Body of pancreas (tissue), 4 donors: ENCODE measurements around the gene CRHR2. TPM values are rescaled to one million over a fixed set of nuclear protein-coding genes. Genes with fewer than 3 reads are reported as not detected.

Experiments
- ATAC-seq: fragments of 150-250 bp; one replicate; pipeline ENCODE4 v1.9.1; 2016
- DNase-seq, 4 donors: peaks; one replicate each; pipeline ENCODE4 v3.0.0-alpha.2; 2019
- H3K27ac ChIP-seq, 4 donors: fragments of 200-600 bp; sonication (generic); 1 replicate in 3 of 4; 2 replicates in 1 of 4; pipeline versions ENCODE4 v1.5.1 to v1.6.1; 2016 to 2019; ENCODE audit warnings: mild to moderate bottlenecking in 1 of 4, mixed read lengths in 1 of 4, moderate library complexity in 1 of 4
- H3K27me3 ChIP-seq, 2 donors: fragments of 200-600 bp; sonication (generic); one replicate each; pipeline ENCODE4 v1.6.0; 2016; ENCODE audit warnings: mild to moderate bottlenecking in 1 of 2
- H3K36me3 ChIP-seq, 2 donors: fragments of 200-600 bp; sonication (generic); replicated peaks in 1 of 2; 2 replicates each; pipeline ENCODE4 v1.5.1; 2016; ENCODE audit warnings: low read depth in 2 of 2; ENCODE audit not compliant: insufficient read depth in 1 of 2
- H3K4me1 ChIP-seq: fragments of 200-600 bp; sonication (generic); one replicate; pipeline ENCODE4 v1.6.0; 2016
- H3K4me3 ChIP-seq, 2 donors: fragments of 200-600 bp; sonication (generic); 1 replicate in 1 of 2; 2 replicates in 1 of 2; pipeline ENCODE4 v1.5.1; 2016 to 2019
- H3K9me3 ChIP-seq, 3 donors: fragments of 200-600 bp; sonication (generic); 1 replicate in 2 of 3; 2 replicates in 1 of 3; pipeline ENCODE4 v1.5.1; 2016
- POLR2A ChIP-seq, 3 donors: fragments of 450-650 bp; IDR thresholded peaks; one replicate each; pipeline ENCODE4 v1.6.1; 2016; ENCODE audit warnings: antibody characterized with exemption in 3 of 3, mild to moderate bottlenecking in 2 of 3
- WGBS, 2 donors: methylation state at CpG; one replicate each; pipeline ENCODE4 v1.1.5; 2017; 5-methylcytosine and 5-hydroxymethylcytosine counted together
- intact Hi-C: fragments of 100-400 bp; cut with DNase I; formaldehyde crosslinking; loops from one replicate; pipeline ENCODE4 v1.15.1; 2023
- total RNA-seq, 2 donors: library from RNA; depleted of rRNA; stranded (reverse); fragments of >200 nt; gene quantifications; one replicate each; pipeline ENCODE4 v1.1.0, GENCODE V29; 2016
- TF ChIP-seq, protein P1 (sequence below), 7 experiments: fragments of 450-650 bp in 4 of 7; fragments of 200-600 bp in 3 of 7; sonication (generic) in 3 of 7; IDR thresholded peaks; one replicate each; pipeline ENCODE4 v1.5.1; 2016 to 2019; ENCODE audit warnings: antibody characterized with exemption in 7 of 7

The CRHR2 gene
- total RNA-seq, 2 donors from 2014 or later: 0.33 to 4.7 TPM

DNA sequence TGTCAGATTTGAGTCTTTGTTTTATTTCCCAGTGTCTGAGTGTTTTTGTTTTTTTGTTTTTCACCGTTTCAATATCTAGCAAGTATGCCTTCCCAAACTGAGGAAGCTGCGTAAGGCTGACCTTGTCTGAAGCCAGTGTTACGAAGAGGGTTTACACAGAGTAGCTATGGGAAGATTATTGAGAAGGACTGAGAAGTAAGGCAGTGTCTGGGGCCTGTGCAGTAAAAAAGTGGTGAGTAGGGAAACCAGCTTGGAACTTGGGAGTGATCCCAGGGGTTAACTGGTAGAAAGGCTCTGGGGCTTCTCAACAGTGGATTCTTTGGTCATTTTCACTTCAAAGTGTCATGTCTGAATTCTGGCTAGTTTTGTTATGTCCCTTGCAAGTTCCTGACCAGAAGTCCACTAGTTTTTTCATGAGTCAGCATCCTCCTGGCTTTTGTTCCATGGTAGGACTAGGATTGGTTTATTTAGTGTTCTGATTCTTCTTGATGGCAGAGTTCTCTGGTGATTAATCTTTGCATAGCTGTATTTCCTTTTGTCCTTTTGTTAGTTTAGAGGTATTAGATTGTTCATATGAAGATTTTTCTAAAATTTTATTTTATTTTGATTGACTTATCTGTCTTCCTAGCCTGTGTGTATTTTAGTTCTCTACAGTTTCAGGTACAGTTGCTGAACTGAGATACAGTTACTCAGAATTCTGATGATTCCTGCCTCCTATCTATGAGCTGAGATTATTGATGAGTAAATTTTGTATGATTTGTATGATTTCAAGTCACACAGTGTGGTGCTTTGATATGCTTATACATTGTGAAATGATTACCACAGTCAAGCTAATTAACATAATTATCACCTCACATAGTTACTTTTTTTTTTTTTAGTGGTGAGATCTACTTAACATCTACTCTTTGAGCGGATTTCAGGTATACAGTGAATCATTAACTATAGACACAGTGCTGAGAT is 68.6 kb downstream of the CRHR2 start:
- Histone ChIP-seq H3K36me3 (peaks cover 0 to 12% of the 10 kb centered on the region in 2 donors), H3K9me3 (no peaks in the 10 kb centered on the region), H3K27ac (no peak overlapping the region), H3K4me3 (no peak overlapping the region), H3K27me3 (no peaks in the 10 kb centered on the region), H3K4me1 (peaks cover 7% of the 10 kb centered on the region)
- DNase-seq: no peak
- no peak for TF ChIP-seq POLR2A (IDR thresholded peaks at IDR 0.05)
- TF ChIP-seq, protein P1, sequence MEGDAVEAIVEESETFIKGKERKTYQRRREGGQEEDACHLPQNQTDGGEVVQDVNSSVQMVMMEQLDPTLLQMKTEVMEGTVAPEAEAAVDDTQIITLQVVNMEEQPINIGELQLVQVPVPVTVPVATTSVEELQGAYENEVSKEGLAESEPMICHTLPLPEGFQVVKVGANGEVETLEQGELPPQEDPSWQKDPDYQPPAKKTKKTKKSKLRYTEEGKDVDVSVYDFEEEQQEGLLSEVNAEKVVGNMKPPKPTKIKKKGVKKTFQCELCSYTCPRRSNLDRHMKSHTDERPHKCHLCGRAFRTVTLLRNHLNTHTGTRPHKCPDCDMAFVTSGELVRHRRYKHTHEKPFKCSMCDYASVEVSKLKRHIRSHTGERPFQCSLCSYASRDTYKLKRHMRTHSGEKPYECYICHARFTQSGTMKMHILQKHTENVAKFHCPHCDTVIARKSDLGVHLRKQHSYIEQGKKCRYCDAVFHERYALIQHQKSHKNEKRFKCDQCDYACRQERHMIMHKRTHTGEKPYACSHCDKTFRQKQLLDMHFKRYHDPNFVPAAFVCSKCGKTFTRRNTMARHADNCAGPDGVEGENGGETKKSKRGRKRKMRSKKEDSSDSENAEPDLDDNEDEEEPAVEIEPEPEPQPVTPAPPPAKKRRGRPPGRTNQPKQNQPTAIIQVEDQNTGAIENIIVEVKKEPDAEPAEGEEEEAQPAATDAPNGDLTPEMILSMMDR (IDR thresholded peaks at IDR 0.05): no peak
- 76 to 86% methylated on average over 4 of the region's 4 CpGs for WGBS, 2 donors
- ATAC-seq: no peak
- intact Hi-C loops: no loop called here

DNA sequence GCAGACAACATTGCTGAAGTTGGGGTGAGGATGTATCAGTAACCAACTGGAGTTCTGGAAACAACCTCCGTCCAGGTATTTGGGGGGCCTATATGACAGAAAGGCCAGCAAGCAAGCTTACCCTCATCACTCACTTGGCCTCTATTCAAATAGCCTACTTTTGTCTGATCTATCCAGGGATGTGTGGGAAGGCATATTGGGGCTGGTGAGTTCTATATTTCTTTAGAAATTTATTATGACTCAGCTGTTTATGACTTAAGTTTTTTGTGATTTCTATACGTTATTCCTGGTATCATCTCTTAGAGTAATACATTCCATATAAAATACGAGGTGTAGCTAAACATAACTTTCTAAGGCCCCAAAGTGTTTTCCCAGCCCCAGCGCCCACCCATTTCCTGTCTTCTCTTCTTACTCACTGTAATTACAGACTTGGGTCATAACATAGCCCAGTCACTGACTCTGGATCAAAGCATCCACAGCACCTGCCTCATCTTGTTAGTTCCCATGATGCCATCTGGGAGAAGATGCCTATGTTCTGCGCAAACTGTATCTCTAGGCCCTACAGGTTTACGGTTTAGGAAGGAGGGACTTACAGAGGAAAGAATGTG is 69.5 kb downstream of the CRHR2 start:
- no peak overlapping the region for H3K4me3 ChIP-seq
- H3K9me3 ChIP-seq: no peaks in the 10 kb centered on the region
- no peak overlapping the region for H3K27ac ChIP-seq
- no peak for TF ChIP-seq POLR2A (IDR thresholded peaks at IDR 0.05)
- TF ChIP-seq, protein P1 (IDR thresholded peaks at IDR 0.05): no peak
- no peak for ATAC-seq
- intact Hi-C loops: no loop called here
- DNase-seq: no peak
- no peaks in the 10 kb centered on the region for H3K27me3 ChIP-seq
- WGBS, 2 donors: 84 to 87% methylated on average over 6 of the region's 6 CpGs
- H3K36me3 ChIP-seq: peaks cover 0 to 12% of the 10 kb centered on the region in 2 donors
- H3K4me1 ChIP-seq: peaks cover 7% of the 10 kb centered on the region

DNA sequence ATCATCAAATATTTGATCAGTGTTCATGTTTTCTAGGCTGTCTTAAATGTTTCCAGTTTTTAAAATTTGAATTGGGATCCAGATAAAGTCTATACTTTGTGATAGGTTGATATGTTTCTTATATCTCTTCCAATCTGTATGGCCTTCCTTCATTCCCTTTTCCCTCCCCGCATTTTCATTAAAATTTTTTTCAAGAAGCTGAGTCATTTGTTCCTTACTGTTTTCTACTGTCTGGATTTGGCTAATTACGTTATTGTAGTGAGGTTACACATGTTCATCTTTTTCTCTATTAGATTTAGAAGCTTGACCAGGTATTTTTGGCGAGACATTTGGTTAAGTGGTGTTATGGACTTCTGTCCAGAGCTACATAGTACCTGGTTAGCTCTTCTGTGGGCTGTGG is 76.4 kb downstream of the CRHR2 start:
- DNase-seq (no peak), ATAC-seq (no peak)
- intact Hi-C loops: no loop called here
- no peaks in the 10 kb centered on the region for H3K27me3 ChIP-seq
- no peak overlapping the region for H3K27ac ChIP-seq
- H3K4me1 ChIP-seq: no peaks in the 10 kb centered on the region
- 91 to 94% methylated on average over 3 of the region's 3 CpGs for WGBS, 2 donors
- H3K9me3 ChIP-seq: no peaks in the 10 kb centered on the region
- no peak for TF ChIP-seq POLR2A (IDR thresholded peaks at IDR 0.05)
- TF ChIP-seq, protein P1 (IDR thresholded peaks at IDR 0.05): no peak
- H3K36me3 ChIP-seq: peaks cover 0 to 15% of the 10 kb centered on the region in 2 donors
- H3K4me3 ChIP-seq: no peak overlapping the region

DNA sequence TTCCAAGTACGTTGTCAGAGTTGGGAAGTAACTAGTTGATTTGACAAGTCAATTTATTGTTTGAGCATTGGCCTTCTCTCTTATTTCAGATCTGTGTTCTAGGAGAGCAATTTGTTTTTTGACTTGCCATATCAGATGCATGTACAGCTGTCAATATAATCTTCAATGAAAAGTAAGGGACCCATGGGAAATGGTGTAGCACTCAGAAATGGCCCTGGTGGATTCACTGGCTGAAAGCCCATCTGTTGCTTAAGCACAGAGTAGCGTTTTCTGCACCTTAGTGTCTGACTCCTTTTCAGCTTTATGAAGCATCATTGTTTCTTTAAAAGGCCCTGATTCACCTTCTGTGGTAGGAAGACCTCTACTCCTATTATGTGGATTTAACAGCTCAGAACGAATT is 77.4 kb downstream of the CRHR2 start:
- ATAC-seq (no peak), DNase-seq (no peak)
- Histone ChIP-seq H3K27me3 (no peaks in the 10 kb centered on the region), H3K36me3 (peaks cover 0 to 20% of the 10 kb centered on the region in 2 donors), H3K4me3 (no peak overlapping the region), H3K4me1 (no peaks in the 10 kb centered on the region), H3K27ac (no peak overlapping the region), H3K9me3 (no peaks in the 10 kb centered on the region)
- no peak for TF ChIP-seq POLR2A (IDR thresholded peaks at IDR 0.05)
- TF ChIP-seq, protein P1 (IDR thresholded peaks at IDR 0.05): no peak
- intact Hi-C loops: no loop called here
- 62 to 65% methylated on average over 3 of the region's 3 CpGs for WGBS, 2 donors

Other genes with a start within 250 kb of the CRHR2 start
- 1 to 10 TPM; 3.6 to 4.6 TPM for gene NOD1, start 203.7 kb downstream of the CRHR2 start, total RNA-seq
- gene GGCT, start 177.6 kb downstream of the CRHR2 start, total RNA-seq: 10 to 100 TPM; 13.5 to 42.2 TPM
- 10 to 100 TPM; 43.1 to 70.9 TPM for gene GARS1, start 87.6 kb downstream of the CRHR2 start, total RNA-seq
- 10 to 100 TPM; 30.4 to 48.1 TPM for gene INMT, start 69.7 kb upstream of the CRHR2 start, total RNA-seq
- gene MINDY4, start 89.0 kb upstream of the CRHR2 start, total RNA-seq: 1 to 10 TPM; 7.5 to 8.6 TPM
- gene AQP1, start 229.4 kb upstream of the CRHR2 start, total RNA-seq: 100 to 1,000 TPM; 197 to 204 TPM